DMS53 treated with DMSO at 0.1 percent for 48 hours (cell line): Measurements from ENCODE around the gene RFX4.
"Not testable (repeated sequence)": the region's sequence is repeated elsewhere in the genome, so short reads cannot be mapped to it uniquely, and the experiment has no call there.

ENCODE experiments used
- DNase-seq: peaks from one replicate; lab custom pipeline; 2025; ENCODE audit not compliant: unreplicated experiment; lab: John Stamatoyannopoulos, UW

The RFX4 gene

GRCh38 chr12:106687672-106688071 is 104.9 kb downstream of the RFX4 start:
- no peak for DNase-seq

GRCh38 chr12:106690569-106691305 is 107.9 kb downstream of the RFX4 start:
- no peak for DNase-seq

GRCh38 chr12:106692033-106692432 is 109.2 kb downstream of the RFX4 start:
- DNase-seq: not testable (repeated sequence)

GRCh38 chr12:106692896-106693820 is 110.4 kb downstream of the RFX4 start:
- no peak for DNase-seq

- no peak for DNase-seq
Measured at GRCh38 chr12:106696071-106696470, 113.3 kb downstream of the RFX4 start.

GRCh38 chr12:106696681-106697417 is 114.0 kb downstream of the RFX4 start:
- no peak for DNase-seq

- DNase-seq: no peak
Measured at GRCh38 chr12:106704081-106704480, 121.3 kb downstream of the RFX4 start.

- DNase-seq: no peak
Measured at GRCh38 chr12:106705971-106706370, 123.2 kb downstream of the RFX4 start.

- DNase-seq: no peak
Measured at GRCh38 chr12:106709068-106709511, 126.3 kb downstream of the RFX4 start.

- no peak for DNase-seq
Measured at GRCh38 chr12:106710143-106710893, 127.5 kb downstream of the RFX4 start.

- no peak for DNase-seq
Measured at GRCh38 chr12:106711316-106711715, 128.5 kb downstream of the RFX4 start.

- DNase-seq: no peak
Measured at GRCh38 chr12:106712768-106713167, 130.0 kb downstream of the RFX4 start.

GRCh38 chr12:106714926-106715325 is 132.1 kb downstream of the RFX4 start:
- DNase-seq: no peak

GRCh38 chr12:106715582-106715981 is 132.8 kb downstream of the RFX4 start:
- DNase-seq: no peak

GRCh38 chr12:106717673-106718072 is 134.9 kb downstream of the RFX4 start:
- DNase-seq: no peak

GRCh38 chr12:106719879-106720278 is 137.1 kb downstream of the RFX4 start:
- DNase-seq: no peak

- DNase-seq: no peak
Measured at GRCh38 chr12:106720696-106721095, 137.9 kb downstream of the RFX4 start.

- no peak for DNase-seq
Measured at GRCh38 chr12:106721915-106722314, 139.1 kb downstream of the RFX4 start.

- no peak for DNase-seq
Measured at GRCh38 chr12:106722837-106723236, 140.0 kb downstream of the RFX4 start.

GRCh38 chr12:106723416-106723815 is 140.6 kb downstream of the RFX4 start:
- no peak for DNase-seq

GRCh38 chr12:106724116-106724515 is 141.3 kb downstream of the RFX4 start:
- no peak for DNase-seq
